Hepatic stellate cell (primary cell): ENCODE data around the gene FBXO21.
"Not testable (repeated sequence)": the region's sequence is repeated elsewhere in the genome, so short reads cannot be mapped to it uniquely, and the experiment has no call there.

Source experiments
- DNase-seq: peaks from one replicate; pipeline ENCODE4 v3.0.0; 2011; ENCODE audit warnings: low spot score

The FBXO21 gene

GRCh38 chr12:117190210-117190781, at the start of gene FBXO21:
FBXO21 (minus strand) TSS chr12:117190470; CDS start chr12:117190456, 14 bp downstream.
- peak; percentile 91 for DNase-seq

GRCh38 chr12:117236456-117237001, 46.3 kb upstream of the FBXO21 start:
- DNase-seq = peak; percentile 36

GRCh38 chr12:117235261-117235660, 45.0 kb upstream of the FBXO21 start:
- DNase-seq = no peak

- DNase-seq = no peak
These were observed 44.2 kb upstream of the FBXO21 start for GRCh38 chr12:117234441-117234840.

GRCh38 chr12:117231750-117232149, 41.5 kb upstream of the FBXO21 start:
- no peak for DNase-seq

- DNase-seq = no peak
These were observed 38.0 kb upstream of the FBXO21 start for GRCh38 chr12:117228239-117228638.

- no peak for DNase-seq
These were observed 36.9 kb upstream of the FBXO21 start for GRCh38 chr12:117227000-117227653.

- no peak for DNase-seq
These were observed 36.2 kb upstream of the FBXO21 start for GRCh38 chr12:117226505-117226904.

- no peak for DNase-seq
These were observed 34.9 kb upstream of the FBXO21 start for GRCh38 chr12:117225179-117225578.

GRCh38 chr12:117220947-117221346, 30.7 kb upstream of the FBXO21 start:
- not testable (repeated sequence) for DNase-seq

- DNase-seq = no peak
These were observed 27.9 kb upstream of the FBXO21 start for GRCh38 chr12:117218149-117218548.

- no peak for DNase-seq
These were observed 26.4 kb upstream of the FBXO21 start for GRCh38 chr12:117216686-117217085.

- no peak for DNase-seq
These were observed 24.5 kb upstream of the FBXO21 start for GRCh38 chr12:117214797-117215196.

- no peak for DNase-seq
These were observed 23.1 kb upstream of the FBXO21 start for GRCh38 chr12:117213295-117213808.

- peak; percentile 80 for DNase-seq
These were observed 22.4 kb upstream of the FBXO21 start for GRCh38 chr12:117212563-117213190.

- DNase-seq = no peak
These were observed 20.1 kb upstream of the FBXO21 start for GRCh38 chr12:117210266-117210918.

- DNase-seq = no peak
These were observed 19.4 kb upstream of the FBXO21 start for GRCh38 chr12:117209626-117210025.

- DNase-seq = no peak
These were observed 18.7 kb upstream of the FBXO21 start for GRCh38 chr12:117208811-117209455.

GRCh38 chr12:117208206-117208605, 17.9 kb upstream of the FBXO21 start:
- no peak for DNase-seq

- DNase-seq = no peak
These were observed 17.4 kb upstream of the FBXO21 start for GRCh38 chr12:117207675-117208074.

GRCh38 chr12:117202556-117202955, 12.3 kb upstream of the FBXO21 start:
- DNase-seq = no peak

GRCh38 chr12:117202033-117202432, 11.8 kb upstream of the FBXO21 start:
- DNase-seq = no peak
